Measurements from ENCODE around the gene PDE11A. TPM values are rescaled to one million over a fixed set of nuclear protein-coding genes. Genes with fewer than 3 reads are reported as not detected.

The PDE11A gene
- total and polyA plus RNA-seq, 2 of the 13 experiments (the other 11 are each of a cell fraction or from before 2014, with no cell fraction given), result 1.2 to 1.7 TPM

DNA sequence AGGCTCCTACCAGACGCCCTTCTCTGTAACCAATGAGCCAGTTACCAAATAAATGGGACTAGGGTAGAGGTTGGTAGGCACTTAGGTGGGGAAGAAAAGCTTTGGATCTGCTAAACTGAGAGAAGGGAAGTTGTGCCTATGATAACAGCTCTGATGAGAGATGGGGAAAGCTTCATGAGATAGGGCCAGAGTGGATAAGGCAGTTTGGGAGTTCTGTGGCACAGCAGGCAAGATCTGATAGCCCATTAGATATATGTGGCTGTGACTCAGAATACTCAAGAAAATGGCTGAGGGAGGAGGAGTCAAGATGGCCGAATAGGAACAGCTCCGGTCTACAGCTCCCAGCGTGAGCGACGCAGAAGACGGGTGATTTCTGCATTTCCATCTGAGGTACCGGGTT is 99.8 kb downstream of the PDE11A start:
- Histone ChIP-seq H3K36me3 (replicated peaks in 1 of 2; ENCODE audit: control insufficient read depth in 1 of 2, insufficient read depth in 2 of 2, low read length in 2 of 2) (no peaks in the 10 kb centered on the region), H3K9me3 (ENCODE audit: low read length) (no peaks in the 10 kb centered on the region), H3K9ac (ENCODE audit: insufficient read depth, low read depth, low read length) (no peak overlapping the region), H4K20me1 (ENCODE audit: insufficient read depth, low read length) (no peaks in the 10 kb centered on the region), H3K4me3 (replicated peaks in 1 of 3; ENCODE audit: insufficient read depth in 1 of 3, low read depth in 2 of 3, low read length in 3 of 3) (no peak overlapping the region), H2AFZ (ENCODE audit: low read length) (no peak overlapping the region), H3K79me2 (ENCODE audit: insufficient read depth, low read length) (no peaks in the 10 kb centered on the region), H3K4me2 (ENCODE audit: low read depth, low read length) (no peak overlapping the region), H3K27ac (ENCODE audit: extremely low read length, insufficient read depth, low read length) (no peak overlapping the region), H3K27me3 (ENCODE audit: control insufficient read depth in 1 of 2, insufficient read depth in 2 of 2, low read length in 2 of 2) (no peaks in the 10 kb centered on the region), H3K4me1 (ENCODE audit: insufficient read depth, low read length) (peaks cover 33% of the 10 kb centered on the region)
- no peak for TF ChIP-seq ZNF598 (CRISPR knock-in tag; IDR thresholded peaks at IDR 0.05; ENCODE audit: borderline replicate concordance)
- ATAC-seq, result no peak
- no peak for FAIRE-seq
- WGBS (ENCODE audit: low lambda C conversion rate), result 89% methylated on average over 8 of the region's 8 CpGs
- ChIA-PET CTCF (ENCODE audit: low intra/inter-chr PET ratio, low total read pairs) (no interaction called here), POLR2A (no interaction called here)
- no peak for DNase-seq (ENCODE audit: low spot score)
- intact Hi-C loops (cut with micrococcal nuclease; ENCODE audit: unreplicated experiment) (no loop called here), in situ Hi-C loops (cut with HindIII; ENCODE audit: extremely low pct_ligation_motif_present, low pct_unique_long_range_greater_than_20kb) (no loop called here)
- no TSS peak for BruUV-seq (replicated peaks)

DNA sequence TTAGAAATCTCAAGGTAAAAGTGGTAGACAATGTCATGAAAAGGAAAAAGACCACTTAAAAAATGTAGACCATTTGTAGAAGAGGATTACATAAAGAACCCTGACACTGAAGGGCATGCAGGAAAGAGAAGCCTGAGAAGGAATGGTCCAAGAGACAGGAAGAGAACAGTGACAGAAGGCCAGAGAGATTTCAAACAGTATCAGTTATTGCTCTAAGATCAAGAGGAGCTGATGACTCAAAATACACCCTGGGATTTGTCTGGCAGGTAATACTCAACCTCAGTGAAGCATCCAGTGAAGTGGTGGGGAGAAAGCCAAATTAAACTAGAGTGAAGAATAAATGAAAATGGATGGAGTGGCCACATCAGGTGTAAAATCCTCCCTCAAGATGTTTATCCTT is 100.5 kb downstream of the PDE11A start:
- intact Hi-C loops (cut with micrococcal nuclease; ENCODE audit: unreplicated experiment) (no loop called here), in situ Hi-C loops (cut with HindIII; ENCODE audit: extremely low pct_ligation_motif_present, low pct_unique_long_range_greater_than_20kb) (no loop called here)
- CTCF ChIA-PET (ENCODE audit: low intra/inter-chr PET ratio, low total read pairs), result no interaction called here
- peaks cover 33% of the 10 kb centered on the region for H3K4me1 ChIP-seq (ENCODE audit: insufficient read depth, low read length)
- no peak for FAIRE-seq
- no peaks in the 10 kb centered on the region for H3K79me2 ChIP-seq (ENCODE audit: insufficient read depth, low read length)
- no peaks in the 10 kb centered on the region for H3K36me3 ChIP-seq (replicated peaks in 1 of 2; ENCODE audit: control insufficient read depth in 1 of 2, insufficient read depth in 2 of 2, low read length in 2 of 2)
- no peak overlapping the region for H3K4me2 ChIP-seq (ENCODE audit: low read depth, low read length)
- H2AFZ ChIP-seq (ENCODE audit: low read length), result no peak overlapping the region
- no peak overlapping the region for H3K4me3 ChIP-seq (replicated peaks in 1 of 3; ENCODE audit: insufficient read depth in 1 of 3, low read depth in 2 of 3, low read length in 3 of 3)
- H3K27me3 ChIP-seq (ENCODE audit: control insufficient read depth in 1 of 2, insufficient read depth in 2 of 2, low read length in 2 of 2), result no peaks in the 10 kb centered on the region
- POLR2A ChIA-PET, result no interaction called here
- no peaks in the 10 kb centered on the region for H4K20me1 ChIP-seq (ENCODE audit: insufficient read depth, low read length)
- H3K27ac ChIP-seq (ENCODE audit: extremely low read length, insufficient read depth, low read length), result no peak overlapping the region
- DNase-seq (ENCODE audit: low spot score), result no peak
- H3K9ac ChIP-seq (ENCODE audit: insufficient read depth, low read depth, low read length), result no peak overlapping the region
- TF ChIP-seq, protein P1, sequence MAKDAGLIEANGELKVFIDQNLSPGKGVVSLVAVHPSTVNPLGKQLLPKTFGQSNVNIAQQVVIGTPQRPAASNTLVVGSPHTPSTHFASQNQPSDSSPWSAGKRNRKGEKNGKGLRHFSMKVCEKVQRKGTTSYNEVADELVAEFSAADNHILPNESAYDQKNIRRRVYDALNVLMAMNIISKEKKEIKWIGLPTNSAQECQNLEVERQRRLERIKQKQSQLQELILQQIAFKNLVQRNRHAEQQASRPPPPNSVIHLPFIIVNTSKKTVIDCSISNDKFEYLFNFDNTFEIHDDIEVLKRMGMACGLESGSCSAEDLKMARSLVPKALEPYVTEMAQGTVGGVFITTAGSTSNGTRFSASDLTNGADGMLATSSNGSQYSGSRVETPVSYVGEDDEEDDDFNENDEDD (CRISPR knock-in tag; IDR thresholded peaks at IDR 0.05; ENCODE audit: borderline replicate concordance), result no peak
- TF ChIP-seq ZNF615 (CRISPR knock-in tag; IDR thresholded peaks at IDR 0.05; ENCODE audit: borderline replicate concordance), result 0 out of 2 replicates have a peak, but pooled peaks have one; percentile 37
- ATAC-seq, result no peak
- no TSS peak for BruUV-seq (replicated peaks)
- H3K9me3 ChIP-seq (ENCODE audit: low read length), result no peaks in the 10 kb centered on the region
